HCT116 (cell line): ENCODE measurements around the gene EEF2. TPM values are rescaled to one million over a fixed set of nuclear protein-coding genes. Genes with fewer than 3 reads are reported as not detected.

Experiments used
- ATAC-seq: fragments of 200-7000 bp; cut with Tn5 transposase; 2 replicates; pipeline ENCODE4 v1.9.1; 2020; ENCODE audit warnings: mild to moderate bottlenecking, moderate library complexity
- BruUV-seq: library from RNA; stranded (reverse); fragments of 400-500 nt; replicated peaks from 2 replicates; lab custom pipeline; 2021; lab: Mats Ljungman, UMichigan
- CTCF ChIA-PET: fragments of 300-600 bp; sonication (Branson Sonifier 250); formaldehyde crosslinking; loops from one replicate; lab custom pipeline; 2021; ENCODE audit warnings: antibody characterized with exemption; lab: Charles Lee
- POLR2A ChIA-PET: fragments of 300-600, 350-600 bp; sonication (Branson Sonifier 250); formaldehyde crosslinking; loops from one replicate; lab custom pipeline; 2021; ENCODE audit warnings: antibody characterized with exemption; lab: Charles Lee
- RAD21 ChIA-PET, 2 experiments: fragments of 300-600 bp; sonication (Branson Sonifier 250); formaldehyde crosslinking; loops; one replicate each; lab custom pipeline; 2023; ENCODE audit warnings: low total read pairs in 2 of 2; ENCODE audit not compliant: uncharacterized antibody in 2 of 2, unreplicated experiment in 2 of 2, low non-redundant PET in 1 of 2; lab: Charles Lee
- DNase-seq: peaks from one replicate; pipeline ENCODE4 v3.0.0-alpha.2; 2010; ENCODE audit warnings: low read depth, low spot score
- H2AFZ ChIP-seq: fragments of 200-600 bp; shearing (Covaris generic), sonication (generic); 2 replicates; pipeline ENCODE4 v1.6.1; 2017; ENCODE audit warnings: low read depth, mixed run types, mixed read lengths, antibody characterized with exemption, low read length; ENCODE audit not compliant: poor library complexity, severe bottlenecking
- H3K27ac ChIP-seq: 2 replicates; pipeline ENCODE4 v1.5.1; 2012; ENCODE audit warnings: low read depth, low read length
- H3K27me3 ChIP-seq: fragments of 200-600 bp; sonication (generic); 2 replicates; pipeline ENCODE4 v1.6.1; 2016; ENCODE audit warnings: mixed run types, low read length, mixed read lengths; ENCODE audit not compliant: insufficient read depth
- H3K36me3 ChIP-seq, 2 experiments: fragments of 200-500 bp in 1 of 2; fragments of 200-600 bp in 1 of 2; sonication (Bioruptor generic) in 1 of 2; sonication (generic) in 1 of 2; 2 replicates each; pipeline versions ENCODE4 v1.5.1 to v1.6.1; 2014 to 2016; ENCODE audit warnings: low read length in 2 of 2, inconsistent platforms in 1 of 2, mixed read lengths in 1 of 2, mixed run types in 1 of 2; ENCODE audit not compliant: insufficient read depth in 2 of 2, control insufficient read depth in 1 of 2
- H3K4me1 ChIP-seq, 2 experiments: fragments of 200-600 bp in 1 of 2; sonication (generic) in 1 of 2; 2 replicates each; pipeline versions ENCODE4 v1.5.1 to v1.6.1; 2012 to 2017; ENCODE audit warnings: low read length in 2 of 2, inconsistent platforms in 1 of 2, mild to moderate bottlenecking in 1 of 2, mixed read lengths in 1 of 2, mixed run types in 1 of 2, moderate library complexity in 1 of 2; ENCODE audit not compliant: insufficient read depth in 2 of 2, control insufficient read depth in 1 of 2
- H3K4me2 ChIP-seq: fragments of 200-600 bp; sonication (generic); 2 replicates; pipeline ENCODE4 v1.6.1; 2017; ENCODE audit warnings: mixed run types, low read length, mixed read lengths
- H3K4me3 ChIP-seq, 2 experiments: fragments of 200-600 bp in 1 of 2; sonication (generic) in 1 of 2; replicated peaks in 1 of 2; 2 replicates each; pipeline ENCODE4 v1.5.1; 2011 to 2016; ENCODE audit warnings: low read length in 2 of 2, control low read depth in 1 of 2, low read depth in 1 of 2, mild to moderate bottlenecking in 1 of 2, mixed read lengths in 1 of 2, mixed run types in 1 of 2
- H3K79me2 ChIP-seq: fragments of 200-600 bp; sonication (generic); 2 replicates; pipeline ENCODE4 v1.6.1; 2017; ENCODE audit warnings: mild to moderate bottlenecking, mixed run types, low read length, moderate library complexity, mixed read lengths; ENCODE audit not compliant: insufficient read depth
- H3K9ac ChIP-seq: fragments of 200-600 bp; sonication (generic); 2 replicates; pipeline ENCODE4 v1.6.1; 2016; ENCODE audit warnings: low read length, mixed read lengths
- H3K9me2 ChIP-seq: fragments of 200-600 bp; sonication (generic), shearing (Covaris generic); 2 replicates; pipeline ENCODE4 v1.6.1; 2017; ENCODE audit warnings: mixed run types, mild to moderate bottlenecking, moderate library complexity; ENCODE audit not compliant: insufficient read depth
- H3K9me3 ChIP-seq, 2 experiments: fragments of 200-500 bp in 1 of 2; fragments of 200-600 bp in 1 of 2; sonication (Bioruptor generic) in 1 of 2; sonication (generic) in 1 of 2; 2 replicates each; pipeline ENCODE4 v1.6.1; 2014 to 2017; ENCODE audit warnings: low read length in 2 of 2, mixed read lengths in 2 of 2, inconsistent platforms in 1 of 2, low read depth in 1 of 2, mild to moderate bottlenecking in 1 of 2, mixed run types in 1 of 2, moderate library complexity in 1 of 2; ENCODE audit not compliant: control insufficient read depth in 1 of 2, insufficient read depth in 1 of 2
- H4K20me1 ChIP-seq: fragments of 200-600 bp; sonication (generic), shearing (Covaris generic); 2 replicates; pipeline ENCODE4 v1.6.1; 2017; ENCODE audit warnings: mixed run types, mild to moderate bottlenecking, moderate library complexity; ENCODE audit not compliant: insufficient read depth
- CEBPB ChIP-seq: IDR thresholded peaks from 2 replicates; pipeline ENCODE4 v1.6.1; 2012; ENCODE audit warnings: low read depth
- EZH2 ChIP-seq: fragments of 200-600 bp; sonication (generic); IDR thresholded peaks from 2 replicates; pipeline ENCODE4 v1.6.1; 2017; ENCODE audit warnings: antibody characterized with exemption, mixed run types
- EZH2phosphoT487 ChIP-seq: fragments of 200-600 bp; IDR thresholded peaks from 2 replicates; pipeline ENCODE4 v1.6.1; 2018; ENCODE audit warnings: antibody characterized with exemption, borderline replicate concordance
- FOSL1 ChIP-seq: IDR thresholded peaks from 2 replicates; pipeline ENCODE4 v1.6.1; 2012; ENCODE audit warnings: low read depth
- JUND ChIP-seq: IDR thresholded peaks from 2 replicates; pipeline ENCODE4 v1.6.1; 2012
- SIN3A ChIP-seq: IDR thresholded peaks from 2 replicates; pipeline ENCODE4 v1.6.1; 2012; ENCODE audit warnings: low read depth
- SRF ChIP-seq: IDR thresholded peaks from 2 replicates; pipeline ENCODE4 v1.6.1; 2012; ENCODE audit warnings: low read depth
- YY1 ChIP-seq: IDR thresholded peaks from 2 replicates; pipeline ENCODE4 v1.6.1; 2011; ENCODE audit warnings: low read length, low read depth, moderate library complexity, mild to moderate bottlenecking; ENCODE audit not compliant: insufficient replicate concordance; ENCODE audit errors: extremely low read depth
- intact Hi-C: fragments of 100-400 bp; cut with micrococcal nuclease; formaldehyde crosslinking; loops from 2 replicates; pipeline ENCODE4 v1.10.0; 2022
- total RNA-seq: library from RNA; stranded (reverse); gene quantifications from one replicate; pipeline ENCODE4 v1.2.1, GENCODE V29; 2021; ENCODE audit not compliant: unreplicated experiment
- TF ChIP-seq, protein P1 (sequence below): IDR thresholded peaks from 2 replicates; pipeline ENCODE4 v1.6.1; 2012; ENCODE audit warnings: low read depth
- TF ChIP-seq, protein P2 (sequence below): IDR thresholded peaks from 2 replicates; pipeline ENCODE4 v1.6.1; 2012
- TF ChIP-seq, protein P3 (sequence below), 3 experiments: fragments of 200-600 bp in 1 of 3; sonication (generic) in 1 of 3; IDR thresholded peaks in 2 of 3; conservative IDR thresholded peaks in 1 of 3; 2 replicates each; pipeline ENCODE4 v1.5.1; 2012 to 2017; ENCODE audit warnings: low read depth in 2 of 3, low read length in 2 of 3, antibody characterized with exemption in 1 of 3, borderline replicate concordance in 1 of 3, control low read depth in 1 of 3, mild to moderate bottlenecking in 1 of 3, mixed read lengths in 1 of 3, mixed run types in 1 of 3, moderate library complexity in 1 of 3; ENCODE audit not compliant: insufficient read depth in 1 of 3

EEF2 gene
- total RNA-seq, 1 experiment from 2014 or later = 3,796 TPM

DNA sequence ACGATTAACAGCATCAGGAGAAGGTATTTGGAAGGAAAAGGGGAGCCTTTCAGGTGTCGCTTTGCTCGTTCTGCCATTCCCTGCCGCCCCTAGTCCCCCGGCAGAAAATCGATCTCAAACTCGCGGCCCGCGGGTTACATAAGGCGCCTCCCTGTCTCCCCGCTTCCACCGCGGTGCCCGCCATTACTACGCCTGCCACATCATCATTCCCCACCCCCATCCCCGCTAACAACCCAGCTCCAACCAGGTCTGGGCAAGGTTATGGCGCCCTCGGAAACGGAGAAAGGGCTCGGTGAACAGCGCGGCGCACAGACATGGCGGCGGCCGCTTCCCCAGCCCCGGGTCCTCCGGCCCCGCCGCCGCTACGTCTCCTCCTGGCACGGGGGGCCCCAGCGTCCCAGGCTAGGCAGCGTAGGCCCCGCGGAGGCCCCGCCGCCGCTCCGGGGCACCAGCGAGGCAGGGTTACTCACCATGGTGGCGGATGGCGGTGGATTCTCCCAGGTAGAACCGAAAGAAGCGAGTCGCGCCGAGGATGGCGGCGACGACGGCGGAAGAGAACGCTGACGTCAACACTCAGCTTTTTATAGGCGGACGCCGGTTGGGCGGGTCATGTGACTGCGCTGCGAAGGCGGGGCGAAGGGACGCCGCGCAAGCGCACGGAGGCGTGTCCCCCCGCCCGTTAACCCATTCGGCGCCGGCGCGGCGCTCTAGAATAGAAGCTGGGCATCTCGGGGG, at the start of gene EEF2 (continued):
- TF ChIP-seq, protein P1, sequence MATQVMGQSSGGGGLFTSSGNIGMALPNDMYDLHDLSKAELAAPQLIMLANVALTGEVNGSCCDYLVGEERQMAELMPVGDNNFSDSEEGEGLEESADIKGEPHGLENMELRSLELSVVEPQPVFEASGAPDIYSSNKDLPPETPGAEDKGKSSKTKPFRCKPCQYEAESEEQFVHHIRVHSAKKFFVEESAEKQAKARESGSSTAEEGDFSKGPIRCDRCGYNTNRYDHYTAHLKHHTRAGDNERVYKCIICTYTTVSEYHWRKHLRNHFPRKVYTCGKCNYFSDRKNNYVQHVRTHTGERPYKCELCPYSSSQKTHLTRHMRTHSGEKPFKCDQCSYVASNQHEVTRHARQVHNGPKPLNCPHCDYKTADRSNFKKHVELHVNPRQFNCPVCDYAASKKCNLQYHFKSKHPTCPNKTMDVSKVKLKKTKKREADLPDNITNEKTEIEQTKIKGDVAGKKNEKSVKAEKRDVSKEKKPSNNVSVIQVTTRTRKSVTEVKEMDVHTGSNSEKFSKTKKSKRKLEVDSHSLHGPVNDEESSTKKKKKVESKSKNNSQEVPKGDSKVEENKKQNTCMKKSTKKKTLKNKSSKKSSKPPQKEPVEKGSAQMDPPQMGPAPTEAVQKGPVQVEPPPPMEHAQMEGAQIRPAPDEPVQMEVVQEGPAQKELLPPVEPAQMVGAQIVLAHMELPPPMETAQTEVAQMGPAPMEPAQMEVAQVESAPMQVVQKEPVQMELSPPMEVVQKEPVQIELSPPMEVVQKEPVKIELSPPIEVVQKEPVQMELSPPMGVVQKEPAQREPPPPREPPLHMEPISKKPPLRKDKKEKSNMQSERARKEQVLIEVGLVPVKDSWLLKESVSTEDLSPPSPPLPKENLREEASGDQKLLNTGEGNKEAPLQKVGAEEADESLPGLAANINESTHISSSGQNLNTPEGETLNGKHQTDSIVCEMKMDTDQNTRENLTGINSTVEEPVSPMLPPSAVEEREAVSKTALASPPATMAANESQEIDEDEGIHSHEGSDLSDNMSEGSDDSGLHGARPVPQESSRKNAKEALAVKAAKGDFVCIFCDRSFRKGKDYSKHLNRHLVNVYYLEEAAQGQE = no peak
- TF ChIP-seq EZH2 = no peak
- TF ChIP-seq, all 23 proteins: peak for 9

DNA sequence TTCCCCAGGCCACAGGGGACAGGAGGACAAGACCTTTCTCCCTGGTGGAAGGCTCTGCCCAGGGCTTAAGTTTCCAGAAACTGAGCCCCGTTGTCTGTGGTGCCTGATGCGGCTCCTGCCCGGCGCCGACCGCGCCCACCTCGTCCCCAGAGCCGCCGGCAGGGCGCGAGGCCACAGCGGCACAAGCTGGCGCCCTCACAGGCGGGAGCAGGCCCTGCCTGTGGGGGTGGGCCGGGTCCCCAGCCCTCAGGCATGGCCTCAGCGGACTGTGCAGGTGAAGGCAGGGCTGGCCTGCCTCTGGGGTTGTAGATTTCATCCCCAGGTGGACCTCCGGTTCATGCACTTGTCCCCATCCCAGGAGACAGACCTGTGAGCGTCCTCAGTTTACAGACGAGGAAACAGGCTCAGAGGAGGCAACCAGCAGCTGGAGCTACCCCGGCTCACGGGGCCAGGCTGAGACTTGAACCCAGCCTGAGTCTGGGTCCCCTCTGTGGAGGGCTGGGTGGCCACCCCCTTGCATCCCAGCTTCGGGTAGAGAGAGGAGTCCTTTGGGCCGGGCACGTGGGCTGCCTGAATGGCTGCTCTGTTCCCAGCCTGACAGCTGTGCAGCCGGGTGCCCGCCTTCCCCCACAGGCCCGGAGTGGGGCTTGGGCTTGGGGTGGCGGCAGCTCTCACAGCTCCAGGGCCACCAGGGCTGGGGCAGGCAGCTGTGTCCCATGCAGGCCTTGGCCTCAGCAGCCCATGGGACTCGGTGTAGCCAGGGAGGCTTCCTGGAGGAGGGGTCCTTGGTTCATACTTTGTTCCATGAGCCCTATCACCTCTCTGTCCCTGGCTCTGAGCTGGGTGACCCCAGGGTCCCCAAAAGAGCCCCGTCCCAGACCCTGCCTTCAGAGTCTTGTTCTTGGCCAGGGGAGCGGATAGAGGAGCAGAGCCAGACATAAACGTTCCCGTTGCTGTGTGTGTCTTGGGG, 49.1 kb upstream of the EEF2 start:
- no peaks in the 10 kb centered on the region for H3K79me2 ChIP-seq
- no peak overlapping the region for H3K27ac ChIP-seq
- no peak for DNase-seq
- intact Hi-C loops = no loop called here
- peaks cover 0 to 6% of the 10 kb centered on the region in 2 experiments; a peak in 1 of 4 replicates for H3K9me3 ChIP-seq
- no peak overlapping the region for H3K4me2 ChIP-seq
- ATAC-seq = no peak
- no TSS peak for BruUV-seq
- H3K9ac ChIP-seq = no peak overlapping the region
- ChIA-PET POLR2A (no interaction called here), CTCF (no interaction called here), RAD21 (no interaction called here)
- no peak overlapping the region for H3K4me3 ChIP-seq
- no peaks in the 10 kb centered on the region for H3K9me2 ChIP-seq
- peaks cover 3 to 23% of the 10 kb centered on the region in 2 experiments for H3K36me3 ChIP-seq
- H3K4me1 ChIP-seq = no peaks in the 10 kb centered on the region
- H4K20me1 ChIP-seq = no peaks in the 10 kb centered on the region
- H2AFZ ChIP-seq = no peak overlapping the region
- no peaks in the 10 kb centered on the region for H3K27me3 ChIP-seq
- no peak for TF ChIP-seq SIN3A
- TF ChIP-seq, protein P2, sequence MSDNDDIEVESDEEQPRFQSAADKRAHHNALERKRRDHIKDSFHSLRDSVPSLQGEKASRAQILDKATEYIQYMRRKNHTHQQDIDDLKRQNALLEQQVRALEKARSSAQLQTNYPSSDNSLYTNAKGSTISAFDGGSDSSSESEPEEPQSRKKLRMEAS = no peak
- TF ChIP-seq SRF = no peak
- no peak for TF ChIP-seq YY1
- TF ChIP-seq, protein P3, sequence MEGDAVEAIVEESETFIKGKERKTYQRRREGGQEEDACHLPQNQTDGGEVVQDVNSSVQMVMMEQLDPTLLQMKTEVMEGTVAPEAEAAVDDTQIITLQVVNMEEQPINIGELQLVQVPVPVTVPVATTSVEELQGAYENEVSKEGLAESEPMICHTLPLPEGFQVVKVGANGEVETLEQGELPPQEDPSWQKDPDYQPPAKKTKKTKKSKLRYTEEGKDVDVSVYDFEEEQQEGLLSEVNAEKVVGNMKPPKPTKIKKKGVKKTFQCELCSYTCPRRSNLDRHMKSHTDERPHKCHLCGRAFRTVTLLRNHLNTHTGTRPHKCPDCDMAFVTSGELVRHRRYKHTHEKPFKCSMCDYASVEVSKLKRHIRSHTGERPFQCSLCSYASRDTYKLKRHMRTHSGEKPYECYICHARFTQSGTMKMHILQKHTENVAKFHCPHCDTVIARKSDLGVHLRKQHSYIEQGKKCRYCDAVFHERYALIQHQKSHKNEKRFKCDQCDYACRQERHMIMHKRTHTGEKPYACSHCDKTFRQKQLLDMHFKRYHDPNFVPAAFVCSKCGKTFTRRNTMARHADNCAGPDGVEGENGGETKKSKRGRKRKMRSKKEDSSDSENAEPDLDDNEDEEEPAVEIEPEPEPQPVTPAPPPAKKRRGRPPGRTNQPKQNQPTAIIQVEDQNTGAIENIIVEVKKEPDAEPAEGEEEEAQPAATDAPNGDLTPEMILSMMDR (IDR thresholded peaks at IDR 0.05 in 2 of 3, conservative IDR thresholded peaks at IDR 0.05 in 1 of 3; ENCODE audit: borderline replicate concordance in 1 of 3, insufficient read depth in 1 of 3, low read depth in 2 of 3, low read length in 2 of 3) = no peak
- no peak for TF ChIP-seq CEBPB
- no peak for TF ChIP-seq EZH2phosphoT487
- no peak for TF ChIP-seq EZH2
- no peak for TF ChIP-seq JUND
- TF ChIP-seq, protein P1 = no peak
- no peak for TF ChIP-seq FOSL1
